ENCODE measurements around the gene WDFY3. TPM values are rescaled to one million over a fixed set of nuclear protein-coding genes. Genes with fewer than 3 reads are reported as not detected.

The WDFY3 gene
- polyA plus RNA-seq, 1 donor: 28.9 TPM

GRCh38 chr4:84730375-84730774 lies 236.1 kb downstream of the WDFY3 start:
- no peak overlapping the region for H3K27ac ChIP-seq (ENCODE audit: low read length)
- peaks cover 21% of the 10 kb centered on the region for H3K36me3 ChIP-seq (ENCODE audit: control insufficient read depth, insufficient read depth, low read length)
- DNase-seq: peak in 1 of 2 donors; percentile 18

DNA sequence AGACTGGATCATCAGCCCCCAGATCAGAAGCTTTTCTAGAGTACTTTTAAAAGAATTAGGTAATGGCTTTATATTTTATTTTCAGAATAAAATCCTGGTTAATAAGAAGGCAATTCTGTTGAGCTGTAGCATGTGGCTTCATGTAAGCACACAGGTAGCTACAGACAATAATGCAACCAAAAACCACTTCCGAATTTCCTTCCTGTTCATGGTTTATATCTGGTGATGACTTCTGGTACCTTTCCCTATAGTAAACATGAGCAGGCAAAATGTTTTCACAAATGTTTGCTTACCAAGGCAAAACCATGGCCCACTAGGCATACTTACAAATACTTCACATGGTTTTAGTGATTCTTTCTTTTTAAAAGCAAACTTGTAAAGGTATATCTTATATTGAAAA lies 239.0 kb downstream of the WDFY3 start:
- Histone ChIP-seq H3K27ac (ENCODE audit: low read length) (no peak overlapping the region), H3K27me3 (ENCODE audit: control insufficient read depth, insufficient read depth, low read length) (no peaks in the 10 kb centered on the region), H3K4me1 (ENCODE audit: control insufficient read depth, insufficient read depth, low read length) (no peaks in the 10 kb centered on the region), H3K9me3 (ENCODE audit: control insufficient read depth, low read depth, low read length) (no peaks in the 10 kb centered on the region), H3K36me3 (ENCODE audit: control insufficient read depth, insufficient read depth, low read length) (peaks cover 11% of the 10 kb centered on the region), H3K4me3 (ENCODE audit: low read length) (no peak overlapping the region)
- no CpG with 5 or more reads among the region's 1 CpG for WGBS (ENCODE audit: insufficient coverage, low lambda C conversion rate)
- no peak for DNase-seq

More at GRCh38 chr4:84730375-84730774, 236.1 kb downstream of the WDFY3 start:
- no peaks in the 10 kb centered on the region for H3K4me1 ChIP-seq (ENCODE audit: control insufficient read depth, insufficient read depth, low read length)
- H3K27me3 ChIP-seq (ENCODE audit: control insufficient read depth, insufficient read depth, low read length): no peaks in the 10 kb centered on the region
- H3K4me3 ChIP-seq (ENCODE audit: low read length): no peak overlapping the region
- H3K9me3 ChIP-seq (ENCODE audit: control insufficient read depth, low read depth, low read length): no peaks in the 10 kb centered on the region

DNA sequence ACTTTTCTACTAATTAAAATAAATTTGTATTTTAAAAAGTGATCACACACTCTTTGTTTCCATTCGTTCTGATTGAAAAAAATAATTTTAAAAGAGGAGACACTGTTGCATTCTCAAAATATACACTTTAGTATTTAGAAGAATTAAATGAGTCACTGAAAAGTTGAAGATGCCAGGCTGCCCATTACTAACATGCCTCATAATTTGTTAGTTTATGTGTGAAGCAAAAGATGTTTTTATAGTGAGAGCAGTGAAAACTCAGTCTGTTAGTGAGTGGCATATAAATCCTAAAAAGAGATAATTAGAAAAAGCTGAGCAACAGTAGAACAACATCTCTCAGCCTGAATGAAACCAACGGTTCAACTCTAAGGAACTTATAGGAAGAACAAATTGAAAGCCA lies 240.1 kb downstream of the WDFY3 start:
- Histone ChIP-seq H3K27ac (ENCODE audit: low read length) (no peak overlapping the region), H3K4me3 (ENCODE audit: low read length) (no peak overlapping the region), H3K4me1 (ENCODE audit: control insufficient read depth, insufficient read depth, low read length) (no peaks in the 10 kb centered on the region), H3K9me3 (ENCODE audit: control insufficient read depth, low read depth, low read length) (no peaks in the 10 kb centered on the region), H3K27me3 (ENCODE audit: control insufficient read depth, insufficient read depth, low read length) (no peaks in the 10 kb centered on the region), H3K36me3 (ENCODE audit: control insufficient read depth, insufficient read depth, low read length) (peaks cover 13% of the 10 kb centered on the region)
- whole genome bisulfite sequencing (ENCODE audit: insufficient coverage, low lambda C conversion rate): 89% methylated on average over 1 of the region's 2 CpGs
- DNase-seq: no peak

DNA sequence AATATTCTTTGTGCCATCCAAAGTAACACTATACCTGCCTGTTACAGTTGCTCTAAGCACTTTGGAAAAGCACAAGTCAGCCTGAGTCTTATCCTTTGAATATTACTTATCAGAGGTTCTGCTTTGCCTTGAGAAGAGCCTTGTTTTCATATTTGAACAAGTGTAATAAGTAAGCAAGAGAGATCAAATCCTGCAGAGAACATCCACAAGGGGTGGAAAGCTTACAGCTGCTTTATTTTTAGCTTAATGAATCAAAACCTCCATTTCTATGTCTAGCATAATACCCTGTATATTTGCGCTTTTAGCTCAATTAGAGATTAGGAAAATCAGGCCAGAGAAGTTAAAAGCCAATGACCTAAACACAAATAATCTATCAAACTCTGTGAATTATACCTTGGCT lies 243.8 kb downstream of the WDFY3 start:
- no peak for DNase-seq
- H3K9me3 ChIP-seq (ENCODE audit: control insufficient read depth, low read depth, low read length): no peaks in the 10 kb centered on the region
- no peaks in the 10 kb centered on the region for H3K4me1 ChIP-seq (ENCODE audit: control insufficient read depth, insufficient read depth, low read length)
- H3K36me3 ChIP-seq (ENCODE audit: control insufficient read depth, insufficient read depth, low read length): peaks cover 32% of the 10 kb centered on the region
- no peak overlapping the region for H3K4me3 ChIP-seq (ENCODE audit: low read length)
- no CpG with 5 or more reads among the region's 1 CpG for WGBS (ENCODE audit: insufficient coverage, low lambda C conversion rate)
- no peaks in the 10 kb centered on the region for H3K27me3 ChIP-seq (ENCODE audit: control insufficient read depth, insufficient read depth, low read length)
- no peak overlapping the region for H3K27ac ChIP-seq (ENCODE audit: low read length)

DNA sequence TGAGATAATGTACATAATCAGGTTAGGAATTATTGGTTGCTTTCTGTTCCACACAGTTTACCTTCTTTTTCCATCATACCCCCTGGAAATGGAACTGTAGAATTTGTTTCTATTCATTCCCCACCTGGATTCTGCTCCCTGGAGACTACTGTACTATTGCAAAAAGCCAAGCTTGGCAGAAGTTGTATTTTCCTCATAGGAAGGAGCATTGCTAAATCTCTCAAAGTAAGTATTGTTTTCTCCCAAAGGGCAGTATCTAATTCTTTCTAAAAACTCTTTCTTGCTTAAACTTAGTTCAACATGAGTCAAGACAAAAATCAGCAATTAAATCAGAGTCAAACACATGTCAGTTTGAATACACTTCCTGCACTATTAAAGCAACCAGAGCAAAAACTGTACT lies 247.4 kb downstream of the WDFY3 start:
- Histone ChIP-seq H3K4me3 (ENCODE audit: low read length) (no peak overlapping the region), H3K36me3 (ENCODE audit: control insufficient read depth, insufficient read depth, low read length) (peaks cover 40% of the 10 kb centered on the region), H3K27ac (ENCODE audit: low read length) (no peak overlapping the region)

DNA sequence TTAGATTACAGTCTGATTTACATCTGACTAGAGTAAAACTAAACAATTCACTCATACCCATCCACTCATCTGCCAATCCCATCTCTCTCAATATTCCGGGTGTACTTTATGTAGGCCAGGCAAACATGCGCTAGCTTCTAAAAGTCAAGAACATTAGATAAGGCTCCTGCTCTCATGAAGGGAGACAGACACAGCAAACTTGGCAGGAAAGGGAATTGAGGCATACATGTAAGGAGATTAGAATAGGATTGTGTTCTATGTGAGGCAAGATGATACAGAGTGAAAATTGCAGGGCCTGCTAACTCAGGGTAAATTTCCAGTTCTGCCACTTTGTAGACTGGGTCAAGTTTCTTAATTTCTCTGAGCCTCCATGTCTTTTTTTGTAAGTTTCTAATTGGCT lies 247.8 kb downstream of the WDFY3 start:
- DNase-seq: no peak
- no peak overlapping the region for H3K27ac ChIP-seq (ENCODE audit: low read length)
- H3K36me3 ChIP-seq (ENCODE audit: control insufficient read depth, insufficient read depth, low read length): peaks cover 43% of the 10 kb centered on the region
- H3K4me1 ChIP-seq (ENCODE audit: control insufficient read depth, insufficient read depth, low read length): no peaks in the 10 kb centered on the region
- H3K27me3 ChIP-seq (ENCODE audit: control insufficient read depth, insufficient read depth, low read length): no peaks in the 10 kb centered on the region
- no CpG with 5 or more reads among the region's 2 CpGs for whole genome bisulfite sequencing (ENCODE audit: insufficient coverage, low lambda C conversion rate)
- H3K9me3 ChIP-seq (ENCODE audit: control insufficient read depth, low read depth, low read length): no peaks in the 10 kb centered on the region
- H3K4me3 ChIP-seq (ENCODE audit: low read length): no peak overlapping the region

More for the DNA sequence above, 247.4 kb downstream of the WDFY3 start:
- Histone ChIP-seq H3K9me3 (ENCODE audit: control insufficient read depth, low read depth, low read length) (no peaks in the 10 kb centered on the region), H3K27me3 (ENCODE audit: control insufficient read depth, insufficient read depth, low read length) (no peaks in the 10 kb centered on the region), H3K4me1 (ENCODE audit: control insufficient read depth, insufficient read depth, low read length) (no peaks in the 10 kb centered on the region)
- no peak for DNase-seq

DNA sequence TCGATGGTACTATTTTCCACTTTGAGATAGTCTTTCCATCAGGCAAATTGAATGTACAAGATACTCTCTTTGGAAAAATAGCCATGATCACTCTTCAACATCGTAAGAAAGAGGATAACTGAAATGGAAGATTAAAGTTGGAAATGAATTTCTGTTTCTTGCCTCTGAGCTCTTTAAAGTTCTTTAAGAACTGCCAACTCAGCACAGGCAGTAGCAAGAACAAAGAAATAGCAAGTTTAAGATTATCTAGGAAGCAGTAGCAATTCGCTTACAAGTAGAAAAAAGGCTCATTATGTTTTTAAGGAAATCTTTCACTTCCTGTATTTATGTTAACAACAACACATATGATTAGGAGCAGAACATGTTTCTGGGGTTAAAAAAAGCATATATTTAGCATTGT lies 255.9 kb downstream of the WDFY3 start:
- no CpG with 5 or more reads among the region's 3 CpGs for whole genome bisulfite sequencing (ENCODE audit: insufficient coverage, low lambda C conversion rate)
- Histone ChIP-seq H3K36me3 (ENCODE audit: control insufficient read depth, insufficient read depth, low read length) (peaks cover 57% of the 10 kb centered on the region), H3K4me1 (ENCODE audit: control insufficient read depth, insufficient read depth, low read length) (no peaks in the 10 kb centered on the region), H3K27ac (ENCODE audit: low read length) (no peak overlapping the region), H3K27me3 (ENCODE audit: control insufficient read depth, insufficient read depth, low read length) (no peaks in the 10 kb centered on the region), H3K9me3 (ENCODE audit: control insufficient read depth, low read depth, low read length) (no peaks in the 10 kb centered on the region), H3K4me3 (ENCODE audit: low read length) (no peak overlapping the region)
- no peak for DNase-seq

DNA sequence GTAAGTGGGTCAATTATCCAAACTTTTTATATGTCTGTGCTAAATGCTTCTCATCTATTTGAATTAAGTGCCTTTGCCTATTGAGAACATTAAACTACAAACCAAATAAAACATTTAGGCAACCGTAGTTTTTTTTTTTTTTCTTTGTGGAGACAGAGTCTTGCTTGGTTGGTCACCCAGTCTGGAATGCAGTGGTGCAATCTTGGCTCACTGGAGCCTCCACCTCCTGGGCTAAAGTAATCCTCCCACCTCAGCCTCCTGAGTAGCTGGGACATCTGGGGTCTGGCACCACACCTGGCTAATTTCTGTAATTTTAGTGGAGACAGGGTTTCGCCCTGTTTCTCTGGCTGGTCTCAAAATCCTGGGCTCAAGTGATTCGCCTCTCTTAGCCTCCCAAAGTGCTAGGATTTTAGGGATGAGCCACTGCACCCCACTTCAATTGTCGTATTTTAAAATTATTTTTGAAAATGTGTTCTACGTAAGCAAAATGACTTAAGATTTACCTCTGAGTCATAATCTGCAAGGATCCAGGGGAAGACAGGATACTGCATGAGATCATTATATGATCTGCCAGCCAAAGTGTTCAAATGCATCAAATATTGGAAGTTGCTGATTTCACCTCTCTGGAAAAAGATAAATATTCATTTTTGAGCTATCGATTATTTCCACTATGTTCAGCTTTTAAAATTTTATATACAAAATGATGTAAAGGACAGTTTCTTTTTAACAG lies 257.9 kb downstream of the WDFY3 start:
- Histone ChIP-seq H3K27ac (ENCODE audit: low read length) (no peak overlapping the region), H3K36me3 (ENCODE audit: control insufficient read depth, insufficient read depth, low read length) (peaks cover 57% of the 10 kb centered on the region), H3K4me1 (ENCODE audit: control insufficient read depth, insufficient read depth, low read length) (no peaks in the 10 kb centered on the region), H3K9me3 (ENCODE audit: control insufficient read depth, low read depth, low read length) (no peaks in the 10 kb centered on the region), H3K4me3 (ENCODE audit: low read length) (no peak overlapping the region), H3K27me3 (ENCODE audit: control insufficient read depth, insufficient read depth, low read length) (no peaks in the 10 kb centered on the region)
- no CpG with 5 or more reads among the region's 6 CpGs for WGBS (ENCODE audit: insufficient coverage, low lambda C conversion rate)
- no peak for DNase-seq

- Histone ChIP-seq H3K36me3 (ENCODE audit: control insufficient read depth, insufficient read depth, low read length) (peaks cover 54% of the 10 kb centered on the region), H3K4me3 (ENCODE audit: low read length) (no peak overlapping the region), H3K27me3 (ENCODE audit: control insufficient read depth, insufficient read depth, low read length) (no peaks in the 10 kb centered on the region), H3K4me1 (ENCODE audit: control insufficient read depth, insufficient read depth, low read length) (no peaks in the 10 kb centered on the region), H3K27ac (ENCODE audit: low read length) (no peak overlapping the region), H3K9me3 (ENCODE audit: control insufficient read depth, low read depth, low read length) (no peaks in the 10 kb centered on the region)
- DNase-seq: no peak
- 100% methylated on average over 1 of the region's 2 CpGs for WGBS (ENCODE audit: insufficient coverage, low lambda C conversion rate)
Observed at GRCh38 chr4:84706286-84706685, 260.2 kb downstream of the WDFY3 start.

- H3K36me3 ChIP-seq (ENCODE audit: control insufficient read depth, insufficient read depth, low read length): peaks cover 51% of the 10 kb centered on the region
- peak overlapping the region; percentile 46 for H3K27ac ChIP-seq (ENCODE audit: low read length)
- H3K9me3 ChIP-seq (ENCODE audit: control insufficient read depth, low read depth, low read length): no peaks in the 10 kb centered on the region
- peaks cover 7% of the 10 kb centered on the region for H3K4me1 ChIP-seq (ENCODE audit: control insufficient read depth, insufficient read depth, low read length)
- no peaks in the 10 kb centered on the region for H3K27me3 ChIP-seq (ENCODE audit: control insufficient read depth, insufficient read depth, low read length)
- no CpG with 5 or more reads among the region's 6 CpGs for WGBS (ENCODE audit: insufficient coverage, low lambda C conversion rate)
- DNase-seq: peak; percentile 33 to 72
- no peak overlapping the region for H3K4me3 ChIP-seq (ENCODE audit: low read length)
Observed at GRCh38 chr4:84699001-84699671, 267.4 kb downstream of the WDFY3 start.
